Spleen (tissue), 11 donors: ENCODE measurements around the gene FGF14. TPM values are rescaled to one million over a fixed set of nuclear protein-coding genes. Genes with fewer than 3 reads are reported as not detected.

Experiments
- DNase-seq: peaks from one replicate; pipeline ENCODE4 v3.0.0-alpha.2; 2020
- H3K27ac ChIP-seq, 8 donors: fragments of 200-600 bp; sonication (generic) in 7 of 8; 1 replicate in 4 of 8; 2 replicates in 4 of 8; pipeline versions ENCODE4 v1.5.0 to v1.8.0; 2016 to 2021; ENCODE audit warnings: inconsistent platforms in 4 of 8, mild to moderate bottlenecking in 4 of 8, moderate library complexity in 1 of 8
- H3K27me3 ChIP-seq, 7 donors: fragments of 200-600 bp; sonication (generic) in 6 of 7; replicated peaks in 1 of 7; 1 replicate in 4 of 7; 2 replicates in 3 of 7; pipeline versions ENCODE4 v1.5.0 to v1.8.0; 2016 to 2021; ENCODE audit warnings: inconsistent platforms in 3 of 7, mild to moderate bottlenecking in 1 of 7
- H3K36me3 ChIP-seq, 6 donors: fragments of 200-600 bp; sonication (generic) in 5 of 6; 1 replicate in 4 of 6; 2 replicates in 2 of 6; pipeline versions ENCODE4 v1.5.0 to v1.8.0; 2016 to 2021; ENCODE audit warnings: inconsistent platforms in 2 of 6
- H3K4me1 ChIP-seq, 6 donors: fragments of 200-600 bp; sonication (generic) in 5 of 6; 1 replicate in 3 of 6; 2 replicates in 3 of 6; pipeline versions ENCODE4 v1.5.0 to v1.8.0; 2016 to 2021; ENCODE audit warnings: inconsistent platforms in 3 of 6
- H3K4me3 ChIP-seq, 8 donors: fragments of 200-600 bp; sonication (generic) in 7 of 8; 1 replicate in 4 of 8; 2 replicates in 4 of 8; pipeline versions ENCODE4 v1.5.0 to v1.8.0; 2016 to 2021; ENCODE audit warnings: inconsistent platforms in 4 of 8, mild to moderate bottlenecking in 4 of 8, moderate library complexity in 2 of 8
- H3K9me3 ChIP-seq, 8 donors: fragments of 200-600 bp; sonication (generic) in 7 of 8; 1 replicate in 4 of 8; 2 replicates in 4 of 8; pipeline versions ENCODE4 v1.5.0 to v1.8.0; 2016 to 2021; ENCODE audit warnings: inconsistent platforms in 4 of 8
- CTCF ChIP-seq, 11 experiments: fragments of 200-600 bp in 7 of 11; fragments of 450-650 bp in 4 of 11; sonication (generic) in 4 of 11; IDR thresholded peaks in 8 of 11; conservative IDR thresholded peaks in 3 of 11; 1 replicate in 7 of 11; 2 replicates in 4 of 11; pipeline versions ENCODE4 v1.4.0 to v1.8.0; 2016 to 2021; ENCODE audit warnings: antibody characterized with exemption in 11 of 11, inconsistent platforms in 4 of 11, mild to moderate bottlenecking in 1 of 11
- POLR2A ChIP-seq, 3 donors: fragments of 450-650 bp; IDR thresholded peaks; one replicate each; pipeline ENCODE4 v1.5.1; 2017; ENCODE audit warnings: antibody characterized with exemption in 3 of 3, mild to moderate bottlenecking in 1 of 3
- POLR2AphosphoS5 ChIP-seq, 3 donors: sonication (generic); formaldehyde crosslinking; IDR thresholded peaks; one replicate each; pipeline ENCODE4 v1.5.1; 2017; ENCODE audit warnings: antibody characterized with exemption in 3 of 3
- WGBS, 5 donors: extraction: QIAGEN DNeasy Blood & Tissue Kit in 3 of 5; methylation state at CpG; one replicate each; pipeline versions ENCODE4 v1.1.5 to v1.1.7; 2013 to 2018; 5-methylcytosine and 5-hydroxymethylcytosine counted together
- intact Hi-C: fragments of 100-400 bp; cut with DNase I; formaldehyde crosslinking; loops from one replicate; pipeline ENCODE4 v1.15.0; 2023; ENCODE audit warnings: low total_unique reads
- polyA plus RNA-seq, 3 donors: library from polyadenylated mRNA; stranded (reverse); fragments of 200-250 nt; gene quantifications; one replicate each; pipeline ENCODE4 v1.2.1, GENCODE V29; 2013
- total RNA-seq, 7 donors: library from RNA; depleted of rRNA in 3 of 7; stranded (reverse); fragments of >200 nt in 3 of 7; fragmentation: NEBNext Ultra II Directional in 4 of 7; extraction: Animal tissue kit (Norgen Biotek cat#: 25700) in 4 of 7; gene quantifications; one replicate each; pipeline versions ENCODE4 v1.1.0 to v1.2.1, GENCODE V29; 2016 to 2021
- donor health status: healthy with polysubstance abuse.
- donor health status: DM: no; HTN: no; CAD: no; lungs with moderate emphysema.
- donor health status: DM: no; HTN: no; CAD: no.
- donor health status: Bipolar disorder and iron deficiency.
- donor health status: healthy.
- donor health status: DM: no; HTN: no; CAD: no.
- donor health status: DM: yes; HTN: yes; CAD: no.

FGF14 gene
- total and polyA plus RNA-seq, 10 donors: 0.03 to 1.1 (median 0.05) TPM; not detected in 3

- H3K4me1 ChIP-seq: no peaks in the 10 kb centered on the region
- TF ChIP-seq POLR2AphosphoS5 (IDR thresholded peaks at IDR 0.05) (no peak), CTCF (IDR thresholded peaks at IDR 0.05 in 8 of 11, conservative IDR thresholded peaks at IDR 0.05 in 3 of 11) (no peak), POLR2A (IDR thresholded peaks at IDR 0.05) (no peak)
- WGBS, 5 donors: 52 to 70% (median 59%) methylated on average over 2 of the region's 2 CpGs
- no peaks in the 10 kb centered on the region for H3K9me3 ChIP-seq
- H3K36me3 ChIP-seq: no peaks in the 10 kb centered on the region
- DNase-seq: no peak
- intact Hi-C loops: no loop called here
- H3K27me3 ChIP-seq: no peaks in the 10 kb centered on the region
- no peak overlapping the region for H3K27ac ChIP-seq
- H3K4me3 ChIP-seq: no peak overlapping the region
Measured at GRCh38 chr13:101970341-101970740, 431.5 kb downstream of the FGF14 start.

GRCh38 chr13:101967781-101968180 lies 434.1 kb downstream of the FGF14 start:
- no peak for DNase-seq
- H3K27me3 ChIP-seq: no peaks in the 10 kb centered on the region
- H3K36me3 ChIP-seq: no peaks in the 10 kb centered on the region
- no peaks in the 10 kb centered on the region for H3K4me1 ChIP-seq
- H3K9me3 ChIP-seq: no peaks in the 10 kb centered on the region
- intact Hi-C loops: no loop called here
- no peak overlapping the region for H3K4me3 ChIP-seq
- TF ChIP-seq POLR2AphosphoS5 (IDR thresholded peaks at IDR 0.05): no peak
- TF ChIP-seq POLR2A (IDR thresholded peaks at IDR 0.05): no peak
- no peak for TF ChIP-seq CTCF (IDR thresholded peaks at IDR 0.05 in 8 of 11, conservative IDR thresholded peaks at IDR 0.05 in 3 of 11)
- no peak overlapping the region for H3K27ac ChIP-seq

- DNase-seq: no peak
- Histone ChIP-seq H3K4me3 (no peak overlapping the region), H3K9me3 (no peaks in the 10 kb centered on the region), H3K36me3 (no peaks in the 10 kb centered on the region), H3K4me1 (no peaks in the 10 kb centered on the region), H3K27ac (no peak overlapping the region), H3K27me3 (no peaks in the 10 kb centered on the region)
- intact Hi-C loops: no loop called here
- no peak for TF ChIP-seq POLR2AphosphoS5 (IDR thresholded peaks at IDR 0.05)
Measured at GRCh38 chr13:101967216-101967615, 434.6 kb downstream of the FGF14 start.

- TF ChIP-seq POLR2A (IDR thresholded peaks at IDR 0.05): no peak
- TF ChIP-seq CTCF (IDR thresholded peaks at IDR 0.05 in 8 of 11, conservative IDR thresholded peaks at IDR 0.05 in 3 of 11): no peak
- no peak for TF ChIP-seq POLR2AphosphoS5 (IDR thresholded peaks at IDR 0.05)
- no peaks in the 10 kb centered on the region for H3K27me3 ChIP-seq
- H3K4me1 ChIP-seq: no peaks in the 10 kb centered on the region
- DNase-seq: no peak
- intact Hi-C loops: no loop called here
- H3K36me3 ChIP-seq: no peaks in the 10 kb centered on the region
- H3K4me3 ChIP-seq: no peak overlapping the region
- WGBS, 5 donors: 61 to 78% (median 66%) methylated on average over 5 of the region's 5 CpGs
- H3K9me3 ChIP-seq: no peaks in the 10 kb centered on the region
- no peak overlapping the region for H3K27ac ChIP-seq
Measured at GRCh38 chr13:101965096-101965495, 436.8 kb downstream of the FGF14 start.

GRCh38 chr13:101959016-101959415 lies 442.8 kb downstream of the FGF14 start:
- no peak overlapping the region for H3K4me3 ChIP-seq
- TF ChIP-seq CTCF (IDR thresholded peaks at IDR 0.05 in 8 of 11, conservative IDR thresholded peaks at IDR 0.05 in 3 of 11) (no peak), POLR2AphosphoS5 (IDR thresholded peaks at IDR 0.05) (no peak), POLR2A (IDR thresholded peaks at IDR 0.05) (no peak)
- H3K27ac ChIP-seq: no peak overlapping the region
- DNase-seq: no peak
- H3K36me3 ChIP-seq: no peaks in the 10 kb centered on the region
- intact Hi-C loops: no loop called here
- H3K27me3 ChIP-seq: no peaks in the 10 kb centered on the region
- 71 to 80% (median 75%) methylated on average over 5 of the region's 5 CpGs for WGBS, 5 donors
- peaks cover 0 to 6% (median 0%) of the 10 kb centered on the region in 8 donors for H3K9me3 ChIP-seq
- H3K4me1 ChIP-seq: no peaks in the 10 kb centered on the region
